Neural cell (in vitro differentiated cells): ENCODE results near the gene OTOP3. TPM values are rescaled to one million over a fixed set of nuclear protein-coding genes. Genes with fewer than 3 reads are reported as not detected.

ENCODE experiments used
- H2AFZ ChIP-seq: fragments of 200-600, 300-800 bp; sonication (generic), shearing (Covaris generic); 2 replicates; pipeline ENCODE4 v1.6.0; 2014; ENCODE audit warnings: low read depth, mild to moderate bottlenecking, antibody characterized with exemption, low read length, moderate library complexity
- H3F3A ChIP-seq: fragments of 200-600 bp; shearing (Covaris generic); 2 replicates; pipeline ENCODE4 v1.6.1; 2016; ENCODE audit warnings: mild to moderate bottlenecking, moderate library complexity, mixed read lengths, antibody characterized with exemption, low read length; ENCODE audit not compliant: insufficient read depth, poor library complexity, severe bottlenecking
- H3K27ac ChIP-seq: fragments of 200-600, 300-800 bp; sonication (generic), shearing (Covaris generic); 2 replicates; pipeline ENCODE4 v1.5.1; 2014; ENCODE audit warnings: mild to moderate bottlenecking, low read length, moderate library complexity
- H3K27me3 ChIP-seq: fragments of 300-800, 200-600 bp; sonication (generic), shearing (Covaris generic); 2 replicates; pipeline ENCODE4 v1.6.0; 2014; ENCODE audit warnings: mild to moderate bottlenecking, low read depth, low read length, moderate library complexity; ENCODE audit not compliant: insufficient read depth
- H3K36me3 ChIP-seq: fragments of 300-800, 200-600 bp; sonication (generic), shearing (Covaris generic); 2 replicates; pipeline ENCODE4 v1.5.1; 2014; ENCODE audit warnings: mild to moderate bottlenecking, antibody characterized with exemption, low read length, moderate library complexity; ENCODE audit not compliant: insufficient read depth
- H3K4me2 ChIP-seq: fragments of 300-800, 200-600 bp; sonication (generic), shearing (Covaris generic); 2 replicates; pipeline ENCODE4 v1.6.0; 2014; ENCODE audit warnings: mild to moderate bottlenecking, low read length
- H3K4me3 ChIP-seq: fragments of 300-800, 200-600 bp; sonication (generic), shearing (Covaris generic); 2 replicates; pipeline ENCODE4 v1.5.1; 2014; ENCODE audit warnings: mild to moderate bottlenecking, low read length, moderate library complexity
- H3K79me2 ChIP-seq: fragments of 200-600 bp; shearing (Covaris generic); replicated peaks from 2 replicates; pipeline ENCODE4 v1.6.0; 2014; ENCODE audit warnings: mild to moderate bottlenecking, low read length, moderate library complexity; ENCODE audit not compliant: insufficient read depth
- H3K9ac ChIP-seq: fragments of 300-800, 200-600 bp; sonication (generic), shearing (Covaris generic); 2 replicates; pipeline ENCODE4 v1.6.1; 2016; ENCODE audit warnings: mild to moderate bottlenecking, low read length, mixed read lengths
- H3K9me2 ChIP-seq: fragments of 200-600 bp; shearing (Covaris generic); 2 replicates; pipeline ENCODE4 v1.6.1; 2016; ENCODE audit warnings: mild to moderate bottlenecking, low read length, mixed read lengths; ENCODE audit not compliant: insufficient read depth
- H3K9me3 ChIP-seq: fragments of 200-600, 300-800 bp; sonication (generic), shearing (Covaris generic); 2 replicates; pipeline ENCODE4 v1.6.1; 2016; ENCODE audit warnings: mild to moderate bottlenecking, mixed run types, low read length, moderate library complexity, mixed read lengths
- H4K20me1 ChIP-seq: fragments of 200-600 bp; shearing (Covaris generic); 2 replicates; pipeline ENCODE4 v1.6.1; 2016; ENCODE audit warnings: mild to moderate bottlenecking, mixed run types; ENCODE audit not compliant: insufficient read depth
- EP300 ChIP-seq: fragments of 450-650 bp; conservative IDR thresholded peaks from 2 replicates; pipeline ENCODE4 v1.6.1; 2014; ENCODE audit warnings: antibody characterized with exemption, mild to moderate bottlenecking, moderate library complexity; ENCODE audit not compliant: poor library complexity, severe bottlenecking
- EZH2 ChIP-seq: fragments of 200-600, 300-800 bp; shearing (Covaris generic), sonication (generic); IDR thresholded peaks from 2 replicates; pipeline ENCODE4 v1.6.1; 2014; ENCODE audit warnings: antibody characterized with exemption, low read length, borderline replicate concordance, mild to moderate bottlenecking; ENCODE audit not compliant: insufficient read depth, poor library complexity, severe bottlenecking
- MXI1 ChIP-seq: fragments of 450-650 bp; conservative IDR thresholded peaks from 2 replicates; pipeline ENCODE4 v1.6.1; 2014; ENCODE audit warnings: antibody characterized with exemption, mild to moderate bottlenecking; ENCODE audit not compliant: poor library complexity, severe bottlenecking
- POLR2AphosphoS5 ChIP-seq: IDR thresholded peaks from 2 replicates; pipeline ENCODE4 v1.6.1; 2012
- SMC3 ChIP-seq: fragments of 450-650 bp; conservative IDR thresholded peaks from 2 replicates; pipeline ENCODE4 v1.6.1; 2014; ENCODE audit warnings: antibody characterized with exemption, mild to moderate bottlenecking, moderate library complexity; ENCODE audit not compliant: poor library complexity
- polyA plus RNA-seq: library from polyadenylated mRNA; depleted of rRNA; stranded (reverse); fragments of >200 nt; gene quantifications from 2 replicates; pipeline ENCODE4 v1.2.3, GENCODE V29; 2014
- TF ChIP-seq, protein P1 (sequence below): IDR thresholded peaks from 2 replicates; pipeline ENCODE4 v1.6.1; 2012; ENCODE audit warnings: borderline replicate concordance
- TF ChIP-seq, protein P2 (sequence below): fragments of 450-650 bp; IDR thresholded peaks from 2 replicates; pipeline ENCODE4 v1.5.1; 2014; ENCODE audit warnings: antibody characterized with exemption, mild to moderate bottlenecking, moderate library complexity; ENCODE audit not compliant: poor library complexity, severe bottlenecking

OTOP3 gene
- polyA plus RNA-seq, 1 donor from 2014 or later, result not detected

DNA sequence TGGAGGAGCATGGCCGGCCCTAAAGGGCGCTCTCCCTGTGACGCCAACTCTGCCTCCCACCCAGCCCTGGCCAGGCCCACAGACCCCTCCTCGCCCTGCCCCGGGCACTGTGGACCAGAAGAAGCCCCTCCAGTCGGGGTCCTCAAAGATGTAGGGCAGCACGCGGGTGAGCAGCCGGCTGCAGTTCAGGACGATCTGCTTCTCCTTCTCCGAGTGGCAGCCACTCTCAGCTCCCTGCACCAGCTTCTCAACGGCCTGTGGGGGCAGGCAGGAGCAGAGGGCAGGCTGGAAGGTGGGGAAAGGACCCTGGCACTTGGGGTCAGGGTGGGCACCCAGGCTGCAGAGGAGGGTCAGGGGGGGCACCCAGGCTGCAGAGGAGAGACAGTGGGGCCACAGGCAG lies 28.0 kb downstream of the OTOP3 start:
- Histone ChIP-seq H3K9me2 (no peaks in the 10 kb centered on the region), H3K4me2 (no peak overlapping the region), H4K20me1 (no peaks in the 10 kb centered on the region), H3K9me3 (no peaks in the 10 kb centered on the region), H3K36me3 (no peaks in the 10 kb centered on the region), H3K4me3 (no peak overlapping the region), H3K27ac (no peak overlapping the region), H2AFZ (no peak overlapping the region), H3K9ac (no peak overlapping the region), H3F3A (no peaks in the 10 kb centered on the region), H3K79me2 (no peaks in the 10 kb centered on the region), H3K27me3 (no peaks in the 10 kb centered on the region)
- TF ChIP-seq, protein P1, sequence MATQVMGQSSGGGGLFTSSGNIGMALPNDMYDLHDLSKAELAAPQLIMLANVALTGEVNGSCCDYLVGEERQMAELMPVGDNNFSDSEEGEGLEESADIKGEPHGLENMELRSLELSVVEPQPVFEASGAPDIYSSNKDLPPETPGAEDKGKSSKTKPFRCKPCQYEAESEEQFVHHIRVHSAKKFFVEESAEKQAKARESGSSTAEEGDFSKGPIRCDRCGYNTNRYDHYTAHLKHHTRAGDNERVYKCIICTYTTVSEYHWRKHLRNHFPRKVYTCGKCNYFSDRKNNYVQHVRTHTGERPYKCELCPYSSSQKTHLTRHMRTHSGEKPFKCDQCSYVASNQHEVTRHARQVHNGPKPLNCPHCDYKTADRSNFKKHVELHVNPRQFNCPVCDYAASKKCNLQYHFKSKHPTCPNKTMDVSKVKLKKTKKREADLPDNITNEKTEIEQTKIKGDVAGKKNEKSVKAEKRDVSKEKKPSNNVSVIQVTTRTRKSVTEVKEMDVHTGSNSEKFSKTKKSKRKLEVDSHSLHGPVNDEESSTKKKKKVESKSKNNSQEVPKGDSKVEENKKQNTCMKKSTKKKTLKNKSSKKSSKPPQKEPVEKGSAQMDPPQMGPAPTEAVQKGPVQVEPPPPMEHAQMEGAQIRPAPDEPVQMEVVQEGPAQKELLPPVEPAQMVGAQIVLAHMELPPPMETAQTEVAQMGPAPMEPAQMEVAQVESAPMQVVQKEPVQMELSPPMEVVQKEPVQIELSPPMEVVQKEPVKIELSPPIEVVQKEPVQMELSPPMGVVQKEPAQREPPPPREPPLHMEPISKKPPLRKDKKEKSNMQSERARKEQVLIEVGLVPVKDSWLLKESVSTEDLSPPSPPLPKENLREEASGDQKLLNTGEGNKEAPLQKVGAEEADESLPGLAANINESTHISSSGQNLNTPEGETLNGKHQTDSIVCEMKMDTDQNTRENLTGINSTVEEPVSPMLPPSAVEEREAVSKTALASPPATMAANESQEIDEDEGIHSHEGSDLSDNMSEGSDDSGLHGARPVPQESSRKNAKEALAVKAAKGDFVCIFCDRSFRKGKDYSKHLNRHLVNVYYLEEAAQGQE, result no peak

DNA sequence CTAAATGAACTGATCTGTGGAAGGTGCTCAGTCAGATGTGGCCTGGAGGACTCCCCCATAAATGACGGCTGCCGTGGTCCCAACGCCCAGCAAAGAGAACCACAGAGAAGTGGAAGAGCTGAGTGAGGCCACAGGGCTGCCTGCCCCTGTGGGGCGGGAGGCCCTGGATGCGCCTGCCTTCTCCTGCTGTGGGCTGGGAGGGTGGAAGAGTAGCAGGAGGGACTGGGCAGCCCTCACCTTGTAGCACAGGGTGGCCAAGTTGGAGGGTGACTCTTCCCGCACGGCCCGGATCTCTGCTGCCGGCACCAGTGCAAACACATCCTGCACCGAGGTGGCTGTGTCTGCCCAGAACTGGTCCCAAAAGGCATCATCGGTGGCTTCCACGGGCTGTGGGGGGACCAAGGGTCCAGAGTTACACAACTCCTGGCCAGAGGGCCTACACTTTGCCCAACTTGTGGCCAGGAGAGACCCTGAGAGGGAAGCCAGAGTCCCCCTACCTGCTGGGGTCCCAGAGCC lies 28.6 kb downstream of the OTOP3 start:
- no peaks in the 10 kb centered on the region for H3F3A ChIP-seq
- no peaks in the 10 kb centered on the region for H4K20me1 ChIP-seq
- H2AFZ ChIP-seq, result no peak overlapping the region
- TF ChIP-seq, protein P2, sequence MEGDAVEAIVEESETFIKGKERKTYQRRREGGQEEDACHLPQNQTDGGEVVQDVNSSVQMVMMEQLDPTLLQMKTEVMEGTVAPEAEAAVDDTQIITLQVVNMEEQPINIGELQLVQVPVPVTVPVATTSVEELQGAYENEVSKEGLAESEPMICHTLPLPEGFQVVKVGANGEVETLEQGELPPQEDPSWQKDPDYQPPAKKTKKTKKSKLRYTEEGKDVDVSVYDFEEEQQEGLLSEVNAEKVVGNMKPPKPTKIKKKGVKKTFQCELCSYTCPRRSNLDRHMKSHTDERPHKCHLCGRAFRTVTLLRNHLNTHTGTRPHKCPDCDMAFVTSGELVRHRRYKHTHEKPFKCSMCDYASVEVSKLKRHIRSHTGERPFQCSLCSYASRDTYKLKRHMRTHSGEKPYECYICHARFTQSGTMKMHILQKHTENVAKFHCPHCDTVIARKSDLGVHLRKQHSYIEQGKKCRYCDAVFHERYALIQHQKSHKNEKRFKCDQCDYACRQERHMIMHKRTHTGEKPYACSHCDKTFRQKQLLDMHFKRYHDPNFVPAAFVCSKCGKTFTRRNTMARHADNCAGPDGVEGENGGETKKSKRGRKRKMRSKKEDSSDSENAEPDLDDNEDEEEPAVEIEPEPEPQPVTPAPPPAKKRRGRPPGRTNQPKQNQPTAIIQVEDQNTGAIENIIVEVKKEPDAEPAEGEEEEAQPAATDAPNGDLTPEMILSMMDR, result no peak
- TF ChIP-seq POLR2AphosphoS5, result no peak
- no peak for TF ChIP-seq EZH2
- TF ChIP-seq MXI1, result no peak
- TF ChIP-seq, protein P1, result no peak
- no peak for TF ChIP-seq EP300
- no peak for TF ChIP-seq SMC3
- no peaks in the 10 kb centered on the region for H3K9me2 ChIP-seq
- H3K27me3 ChIP-seq, result no peaks in the 10 kb centered on the region
- H3K36me3 ChIP-seq, result no peaks in the 10 kb centered on the region
- H3K4me2 ChIP-seq, result no peak overlapping the region
- no peak overlapping the region for H3K4me3 ChIP-seq
- no peak overlapping the region for H3K9ac ChIP-seq
- no peaks in the 10 kb centered on the region for H3K79me2 ChIP-seq
- no peak overlapping the region for H3K27ac ChIP-seq
- H3K9me3 ChIP-seq, result no peaks in the 10 kb centered on the region
